ENCODE measurements around the gene GPR153. TPM values are rescaled to one million over a fixed set of nuclear protein-coding genes. Genes with fewer than 3 reads are reported as not detected.

GPR153 gene
- polyA plus RNA-seq, 4 donors, result 6.5 to 34.9 (median 22.3) TPM

- Histone ChIP-seq H3K27ac (ENCODE audit: low read depth in 1 of 3, low read length in 2 of 3) (no peak overlapping the region), H3K4me3 (ENCODE audit: low read depth in 1 of 3, low read length in 3 of 3) (no peak overlapping the region), H3K36me3 (ENCODE audit: control insufficient read depth in 3 of 3, insufficient read depth in 2 of 3, low read depth in 1 of 3, low read length in 3 of 3) (peaks cover 0 to 61% (median 0%) of the 10 kb centered on the region in 3 donors), H3K4me1 (ENCODE audit: control insufficient read depth in 3 of 3, insufficient read depth in 2 of 3, low read depth in 1 of 3, low read length in 2 of 3) (peaks cover 0 to 29% (median 0%) of the 10 kb centered on the region in 3 donors), H3K9me3 (ENCODE audit: control insufficient read depth in 2 of 2, insufficient read depth in 1 of 2, low read depth in 1 of 2, low read length in 1 of 2) (no peaks in the 10 kb centered on the region), H3K27me3 (ENCODE audit: control insufficient read depth in 3 of 3, insufficient read depth in 3 of 3, low read length in 3 of 3) (no peaks in the 10 kb centered on the region)
- FAIRE-seq, result no peak
- WGBS, 3 donors, result 69 to 73% (median 71%) methylated on average over 16 of the region's 16 CpGs
- DNase-seq, result peak in 1 of 2 donors; percentile 77
These were observed 42.3 kb downstream of the GPR153 start for GRCh38 chr1:6218375-6219164.

- FAIRE-seq (no peak), DNase-seq (no peak)
- Histone ChIP-seq H3K27ac (ENCODE audit: low read depth in 1 of 3, low read length in 2 of 3) (no peak overlapping the region), H3K9me3 (ENCODE audit: control insufficient read depth in 2 of 2, insufficient read depth in 1 of 2, low read depth in 1 of 2, low read length in 1 of 2) (no peaks in the 10 kb centered on the region), H3K36me3 (ENCODE audit: control insufficient read depth in 3 of 3, insufficient read depth in 2 of 3, low read depth in 1 of 3, low read length in 3 of 3) (peaks cover 0 to 66% (median 0%) of the 10 kb centered on the region in 3 donors), H3K4me3 (ENCODE audit: low read depth in 1 of 3, low read length in 3 of 3) (no peak overlapping the region), H3K27me3 (ENCODE audit: control insufficient read depth in 3 of 3, insufficient read depth in 3 of 3, low read length in 3 of 3) (no peaks in the 10 kb centered on the region), H3K4me1 (ENCODE audit: control insufficient read depth in 3 of 3, insufficient read depth in 2 of 3, low read depth in 1 of 3, low read length in 2 of 3) (peaks cover 0 to 3% (median 0%) of the 10 kb centered on the region in 3 donors)
- WGBS, 3 donors, result 76 to 84% (median 83%) methylated on average over 20 of the region's 20 CpGs
These were observed 48.5 kb downstream of the GPR153 start for GRCh38 chr1:6212193-6212959.

- peaks cover 0 to 61% (median 0%) of the 10 kb centered on the region in 3 donors for H3K36me3 ChIP-seq (ENCODE audit: control insufficient read depth in 3 of 3, insufficient read depth in 2 of 3, low read depth in 1 of 3, low read length in 3 of 3)
- FAIRE-seq, result no peak
These were observed 49.2 kb downstream of the GPR153 start for GRCh38 chr1:6211731-6212130.

GRCh38 chr1:6210591-6211355 lies 50.1 kb downstream of the GPR153 start:
- 94 to 96% (median 95%) methylated on average over 26 to 29 of the region's 29 CpGs for WGBS, 3 donors
- H3K27me3 ChIP-seq (ENCODE audit: control insufficient read depth in 3 of 3, insufficient read depth in 3 of 3, low read length in 3 of 3), result no peaks in the 10 kb centered on the region
- H3K4me1 ChIP-seq (ENCODE audit: control insufficient read depth in 3 of 3, insufficient read depth in 2 of 3, low read depth in 1 of 3, low read length in 2 of 3), result peaks cover 0 to 11% (median 0%) of the 10 kb centered on the region in 3 donors
- FAIRE-seq, result no peak
- peaks cover 0 to 54% (median 0%) of the 10 kb centered on the region in 3 donors for H3K36me3 ChIP-seq (ENCODE audit: control insufficient read depth in 3 of 3, insufficient read depth in 2 of 3, low read depth in 1 of 3, low read length in 3 of 3)
- DNase-seq, result no peak
- no peaks in the 10 kb centered on the region for H3K9me3 ChIP-seq (ENCODE audit: control insufficient read depth in 2 of 2, insufficient read depth in 1 of 2, low read depth in 1 of 2, low read length in 1 of 2)
- no peak overlapping the region for H3K4me3 ChIP-seq (ENCODE audit: low read depth in 1 of 3, low read length in 3 of 3)
- no peak overlapping the region for H3K27ac ChIP-seq (ENCODE audit: low read depth in 1 of 3, low read length in 2 of 3)

More at GRCh38 chr1:6211731-6212130, 49.2 kb downstream of the GPR153 start:
- DNase-seq, result no peak
- Histone ChIP-seq H3K4me3 (ENCODE audit: low read depth in 1 of 3, low read length in 3 of 3) (no peak overlapping the region), H3K27ac (ENCODE audit: low read depth in 1 of 3, low read length in 2 of 3) (no peak overlapping the region), H3K4me1 (ENCODE audit: control insufficient read depth in 3 of 3, insufficient read depth in 2 of 3, low read depth in 1 of 3, low read length in 2 of 3) (peaks cover 0 to 7% (median 0%) of the 10 kb centered on the region in 3 donors), H3K27me3 (ENCODE audit: control insufficient read depth in 3 of 3, insufficient read depth in 3 of 3, low read length in 3 of 3) (no peaks in the 10 kb centered on the region), H3K9me3 (ENCODE audit: control insufficient read depth in 2 of 2, insufficient read depth in 1 of 2, low read depth in 1 of 2, low read length in 1 of 2) (no peaks in the 10 kb centered on the region)
- 89 to 93% (median 93%) methylated on average over 14 to 16 of the region's 16 CpGs for WGBS, 3 donors

- WGBS, 3 donors, result 83 to 85% (median 85%) methylated on average over 14 to 17 of the region's 17 CpGs
- no peaks in the 10 kb centered on the region for H3K27me3 ChIP-seq (ENCODE audit: control insufficient read depth in 3 of 3, insufficient read depth in 3 of 3, low read length in 3 of 3)
- no peak for DNase-seq
- no peak overlapping the region for H3K27ac ChIP-seq (ENCODE audit: low read depth in 1 of 3, low read length in 2 of 3)
- peaks cover 0 to 15% (median 1%) of the 10 kb centered on the region in 3 donors for H3K4me1 ChIP-seq (ENCODE audit: control insufficient read depth in 3 of 3, insufficient read depth in 2 of 3, low read depth in 1 of 3, low read length in 2 of 3)
- H3K36me3 ChIP-seq (ENCODE audit: control insufficient read depth in 3 of 3, insufficient read depth in 2 of 3, low read depth in 1 of 3, low read length in 3 of 3), result peaks cover 0 to 50% (median 0%) of the 10 kb centered on the region in 3 donors
- H3K9me3 ChIP-seq (ENCODE audit: control insufficient read depth in 2 of 2, insufficient read depth in 1 of 2, low read depth in 1 of 2, low read length in 1 of 2), result no peaks in the 10 kb centered on the region
- H3K4me3 ChIP-seq (ENCODE audit: low read depth in 1 of 3, low read length in 3 of 3), result no peak overlapping the region
- FAIRE-seq, result no peak
These were observed 51.0 kb downstream of the GPR153 start for GRCh38 chr1:6209661-6210580.

- H3K4me1 ChIP-seq (ENCODE audit: control insufficient read depth in 3 of 3, insufficient read depth in 2 of 3, low read depth in 1 of 3, low read length in 2 of 3), result peaks cover 0 to 20% (median 2%) of the 10 kb centered on the region in 3 donors
- peak overlapping the region in 2 of 3 donors; percentile 17 to 39 for H3K4me3 ChIP-seq (ENCODE audit: low read depth in 1 of 3, low read length in 3 of 3)
- DNase-seq, result peak; percentile 48 to 75
- H3K27me3 ChIP-seq (ENCODE audit: control insufficient read depth in 3 of 3, insufficient read depth in 3 of 3, low read length in 3 of 3), result no peaks in the 10 kb centered on the region
- FAIRE-seq, result no peak
- no peak overlapping the region for H3K27ac ChIP-seq (ENCODE audit: low read depth in 1 of 3, low read length in 2 of 3)
- H3K9me3 ChIP-seq (ENCODE audit: control insufficient read depth in 2 of 2, insufficient read depth in 1 of 2, low read depth in 1 of 2, low read length in 1 of 2), result no peaks in the 10 kb centered on the region
- 3 to 6% (median 3%) methylated on average over 92 to 99 of the region's 99 CpGs for WGBS, 3 donors
- H3K36me3 ChIP-seq (ENCODE audit: control insufficient read depth in 3 of 3, insufficient read depth in 2 of 3, low read depth in 1 of 3, low read length in 3 of 3), result peaks cover 0 to 50% (median 0%) of the 10 kb centered on the region in 3 donors
These were observed 51.9 kb downstream of the GPR153 start for GRCh38 chr1:6208723-6209660.

- FAIRE-seq, result no peak
- 91 to 93% (median 92%) methylated on average over 10 of the region's 10 CpGs for WGBS, 3 donors
- no peak overlapping the region for H3K4me3 ChIP-seq (ENCODE audit: low read depth in 1 of 3, low read length in 3 of 3)
- no peak for DNase-seq
- no peaks in the 10 kb centered on the region for H3K27me3 ChIP-seq (ENCODE audit: control insufficient read depth in 3 of 3, insufficient read depth in 3 of 3, low read length in 3 of 3)
- no peak overlapping the region for H3K27ac ChIP-seq (ENCODE audit: low read depth in 1 of 3, low read length in 2 of 3)
- peaks cover 0 to 20% (median 2%) of the 10 kb centered on the region in 3 donors for H3K4me1 ChIP-seq (ENCODE audit: control insufficient read depth in 3 of 3, insufficient read depth in 2 of 3, low read depth in 1 of 3, low read length in 2 of 3)
- H3K36me3 ChIP-seq (ENCODE audit: control insufficient read depth in 3 of 3, insufficient read depth in 2 of 3, low read depth in 1 of 3, low read length in 3 of 3), result peaks cover 0 to 40% (median 0%) of the 10 kb centered on the region in 3 donors
- H3K9me3 ChIP-seq (ENCODE audit: control insufficient read depth in 2 of 2, insufficient read depth in 1 of 2, low read depth in 1 of 2, low read length in 1 of 2), result no peaks in the 10 kb centered on the region
These were observed 53.0 kb downstream of the GPR153 start for GRCh38 chr1:6207921-6208320.

All from small intestine (tissue), 7 donors.